ENCODE results near the gene ARID5B.
"Not testable (repeated sequence)": the region's sequence is repeated elsewhere in the genome, so short reads cannot be mapped to it uniquely, and the experiment has no call there.

The ARID5B gene

GRCh38 chr10:61965703-61966395 lies 64.3 kb downstream of the ARID5B start:
- DNase-seq, result no peak

GRCh38 chr10:61967298-61967697 lies 65.8 kb downstream of the ARID5B start:
- DNase-seq, result no peak

- no peak for DNase-seq
Measured at GRCh38 chr10:61970182-61971002, 68.9 kb downstream of the ARID5B start.

- no peak for DNase-seq
Measured at GRCh38 chr10:61971003-61971325, 69.5 kb downstream of the ARID5B start.

- no peak for DNase-seq
Measured at GRCh38 chr10:61973169-61973568, 71.7 kb downstream of the ARID5B start.

GRCh38 chr10:61973906-61974305 lies 72.4 kb downstream of the ARID5B start:
- DNase-seq, result no peak

GRCh38 chr10:61974601-61975390 lies 73.3 kb downstream of the ARID5B start:
- DNase-seq, result peak; percentile 60

- DNase-seq, result peak; percentile 37
Measured at GRCh38 chr10:61975391-61975932, 74.0 kb downstream of the ARID5B start.

GRCh38 chr10:61976951-61977721 lies 75.6 kb downstream of the ARID5B start:
- DNase-seq, result not testable (repeated sequence)

- DNase-seq, result no peak
Measured at GRCh38 chr10:61978965-61979364, 77.5 kb downstream of the ARID5B start.

- DNase-seq, result no peak
Measured at GRCh38 chr10:61981460-61981859, 80.0 kb downstream of the ARID5B start.

- no peak for DNase-seq
Measured at GRCh38 chr10:61983255-61983654, 81.8 kb downstream of the ARID5B start.

- DNase-seq, result no peak
Measured at GRCh38 chr10:61984803-61985418, 83.4 kb downstream of the ARID5B start.

- no peak for DNase-seq
Measured at GRCh38 chr10:61985715-61986114, 84.2 kb downstream of the ARID5B start.

GRCh38 chr10:61986382-61986781 lies 84.9 kb downstream of the ARID5B start:
- DNase-seq, result no peak

GRCh38 chr10:61986788-61987492 lies 85.4 kb downstream of the ARID5B start:
- no peak for DNase-seq

GRCh38 chr10:61987537-61987936 lies 86.0 kb downstream of the ARID5B start:
- no peak for DNase-seq

GRCh38 chr10:61987951-61988379 lies 86.5 kb downstream of the ARID5B start:
- DNase-seq, result no peak

GRCh38 chr10:61989995-61990760 lies 88.7 kb downstream of the ARID5B start:
- DNase-seq, result no peak

- no peak for DNase-seq
Measured at GRCh38 chr10:61990761-61991135, 89.2 kb downstream of the ARID5B start.

GRCh38 chr10:61991166-61991565 lies 89.7 kb downstream of the ARID5B start:
- no peak for DNase-seq

All from NCI-H2227 treated with DMSO at 0.1 percent for 48 hours (cell line).